ENCODE results near the gene MUC22.
"Not testable (repeated sequence)": the region's sequence is repeated elsewhere in the genome, so short reads cannot be mapped to it uniquely, and the experiment has no call there.

DNA sequence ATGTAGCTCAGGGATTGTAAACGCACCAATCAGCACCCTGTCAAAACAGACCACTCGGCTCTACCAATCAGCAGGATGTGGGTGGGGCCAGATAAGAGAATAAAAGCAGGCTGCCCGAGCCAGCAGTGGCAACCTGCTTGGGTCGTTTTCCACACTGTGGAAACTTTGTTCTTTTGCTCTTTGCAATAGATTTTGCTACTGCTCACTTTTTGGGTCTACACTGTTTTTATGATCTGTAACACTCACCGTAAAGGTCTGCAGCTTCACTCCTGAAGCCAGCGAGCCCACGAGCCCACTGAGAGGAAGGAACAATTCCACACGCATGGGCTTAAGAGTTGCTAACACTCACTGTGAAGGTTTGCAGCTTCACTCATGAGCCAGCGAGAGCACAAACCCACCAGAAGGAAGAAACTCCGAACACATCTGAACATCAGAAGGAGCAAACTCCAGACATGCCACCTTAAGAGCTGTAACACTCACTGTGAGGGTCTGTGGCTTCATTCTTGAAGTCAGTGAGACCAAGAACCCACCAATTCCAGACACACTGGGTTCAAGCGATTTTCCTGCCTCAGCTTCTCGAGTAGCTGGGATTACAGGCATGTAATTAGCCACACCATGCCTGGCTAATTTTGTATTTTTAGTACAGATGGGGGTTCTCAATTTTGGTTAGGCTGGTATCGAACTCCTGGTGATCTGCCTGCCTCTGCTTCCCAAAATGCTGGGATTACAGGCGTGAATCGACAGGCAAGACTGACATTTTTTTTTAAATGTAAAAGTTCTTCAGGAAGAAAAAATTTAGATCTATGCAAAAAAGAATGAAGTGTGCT lies 11.6 kb downstream of the MUC22 start:
- TF ChIP-seq NFRKB (IDR thresholded peaks at IDR 0.05); CTBP1 (IDR thresholded peaks at IDR 0.05; ENCODE audit: borderline replicate concordance); SP1 (IDR thresholded peaks at IDR 0.05); FOXK2 (IDR thresholded peaks at IDR 0.05); SUZ12 (IDR thresholded peaks at IDR 0.05); TARDBP (IDR thresholded peaks at IDR 0.05); L3MBTL2 (conservative IDR thresholded peaks at IDR 0.05); LEF1 (IDR thresholded peaks at IDR 0.05; ENCODE audit: borderline replicate concordance); HDGF (IDR thresholded peaks at IDR 0.05; ENCODE audit: borderline replicate concordance); ELF4 (IDR thresholded peaks at IDR 0.05); BHLHE40 (IDR thresholded peaks at IDR 0.05; ENCODE audit: borderline replicate concordance); FOXM1 (IDR thresholded peaks at IDR 0.05; ENCODE audit: borderline replicate concordance); ARNT (IDR thresholded peaks at IDR 0.05): not testable (repeated sequence)
- TF ChIP-seq, protein P1, sequence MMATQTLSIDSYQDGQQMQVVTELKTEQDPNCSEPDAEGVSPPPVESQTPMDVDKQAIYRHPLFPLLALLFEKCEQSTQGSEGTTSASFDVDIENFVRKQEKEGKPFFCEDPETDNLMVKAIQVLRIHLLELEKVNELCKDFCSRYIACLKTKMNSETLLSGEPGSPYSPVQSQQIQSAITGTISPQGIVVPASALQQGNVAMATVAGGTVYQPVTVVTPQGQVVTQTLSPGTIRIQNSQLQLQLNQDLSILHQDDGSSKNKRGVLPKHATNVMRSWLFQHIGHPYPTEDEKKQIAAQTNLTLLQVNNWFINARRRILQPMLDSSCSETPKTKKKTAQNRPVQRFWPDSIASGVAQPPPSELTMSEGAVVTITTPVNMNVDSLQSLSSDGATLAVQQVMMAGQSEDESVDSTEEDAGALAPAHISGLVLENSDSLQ (IDR thresholded peaks at IDR 0.05): not testable (repeated sequence)

Measured in HEK293T (cell line).